Esophagus squamous epithelium (tissue), 5 donors: ENCODE data around the gene TMED8. TPM values are rescaled to one million over a fixed set of nuclear protein-coding genes. Genes with fewer than 3 reads are reported as not detected.
A peak's percentile ranks its signal among the peaks of the same experiment; 100 is the strongest.

ENCODE experiments used
- DNase-seq: peaks from one replicate; lab custom pipeline; 2025; lab: John Stamatoyannopoulos, UW
- H3K27ac ChIP-seq, 4 donors: fragments of 200-600 bp; sonication (generic); one replicate each; pipeline ENCODE4 v1.5.1; 2016 to 2019; ENCODE audit warnings: mild to moderate bottlenecking in 1 of 4
- H3K27me3 ChIP-seq, 4 donors: fragments of 200-600 bp; sonication (generic); 1 replicate in 3 of 4; 2 replicates in 1 of 4; pipeline versions ENCODE4 v1.5.1 to v1.6.0; 2017 to 2021; ENCODE audit warnings: antibody characterized with exemption in 1 of 4
- H3K36me3 ChIP-seq, 3 donors: fragments of 200-600 bp; sonication (generic); one replicate each; pipeline ENCODE4 v1.5.1; 2016 to 2019
- H3K4me1 ChIP-seq, 3 donors: fragments of 200-600 bp; sonication (generic); one replicate each; pipeline ENCODE4 v1.5.1; 2017 to 2019
- H3K4me3 ChIP-seq, 4 donors: fragments of 200-600 bp; sonication (generic); 1 replicate in 3 of 4; 2 replicates in 1 of 4; pipeline ENCODE4 v1.5.1; 2016 to 2019; ENCODE audit warnings: mild to moderate bottlenecking in 2 of 4, moderate library complexity in 1 of 4
- H3K9me3 ChIP-seq, 3 donors: fragments of 200-600 bp; sonication (generic); one replicate each; pipeline ENCODE4 v1.5.1; 2016 to 2019
- CTCF ChIP-seq, 6 experiments: fragments of 450-650 bp in 4 of 6; fragments of 200-600 bp in 2 of 6; sonication (generic) in 2 of 6; IDR thresholded peaks; one replicate each; pipeline ENCODE4 v1.5.1; 2016 to 2019; ENCODE audit warnings: antibody characterized with exemption in 6 of 6, mild to moderate bottlenecking in 4 of 6, moderate library complexity in 4 of 6
- POLR2A ChIP-seq, 4 donors: fragments of 450-650 bp; IDR thresholded peaks; one replicate each; pipeline ENCODE4 v1.6.1; 2017; ENCODE audit warnings: antibody characterized with exemption in 4 of 4, mild to moderate bottlenecking in 4 of 4, moderate library complexity in 3 of 4
- WGBS, 2 donors: methylation state at CpG; one replicate each; pipeline ENCODE4 v1.1.5; 2018; 5-methylcytosine and 5-hydroxymethylcytosine counted together
- intact Hi-C: fragments of 100-400 bp; cut with DNase I; formaldehyde crosslinking; loops from one replicate; pipeline ENCODE4 v1.15.0; 2022
- total RNA-seq, 4 donors: library from RNA; depleted of rRNA; stranded (reverse); fragments of >200 nt; gene quantifications; one replicate each; pipeline ENCODE4 v1.1.0, GENCODE V29; 2016
- donor health status: DM: yes; HTN: yes; CAD: no.

The TMED8 gene
- total RNA-seq, 4 donors from 2014 or later, result 4.4 to 9.3 (median 8.0) TPM

DNA sequence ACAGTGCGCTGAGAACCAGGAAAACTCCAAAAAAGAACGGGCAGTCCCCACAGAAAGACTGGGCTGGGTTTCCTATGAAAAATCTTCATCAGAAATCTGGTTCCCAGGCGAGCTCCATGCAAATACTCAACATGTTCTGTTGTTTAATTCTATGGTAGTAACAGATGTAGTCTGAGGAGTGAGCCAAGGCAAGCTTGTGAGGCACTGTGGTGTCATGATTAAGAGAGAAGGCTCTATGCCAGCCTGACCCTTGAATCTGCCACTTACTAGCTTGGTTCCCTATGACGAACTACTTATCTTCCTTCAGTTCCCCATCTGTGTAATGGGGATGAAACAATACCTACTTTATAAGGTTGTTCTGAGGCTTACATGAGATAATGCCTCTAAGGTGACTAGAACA, 66.9 kb downstream of the TMED8 start:
- H3K27ac ChIP-seq, result no peak overlapping the region
- DNase-seq, result no peak
- 67 to 77% methylated on average over 3 to 4 of the region's 4 CpGs for WGBS, 2 donors
- H3K9me3 ChIP-seq, result no peaks in the 10 kb centered on the region
- H3K36me3 ChIP-seq, result peaks cover 0 to 10% (median 0%) of the 10 kb centered on the region in 3 donors
- no peaks in the 10 kb centered on the region for H3K27me3 ChIP-seq
- no peak overlapping the region for H3K4me3 ChIP-seq
- intact Hi-C loops, result loop anchor here (10.0 kb wide), 1 partner anchor 435 kb away; no protein-coding TSS in a partner anchor
- TF ChIP-seq POLR2A (IDR thresholded peaks at IDR 0.05) (no peak), CTCF (IDR thresholded peaks at IDR 0.05) (no peak)
- H3K4me1 ChIP-seq, result peaks cover 7 to 44% (median 17%) of the 10 kb centered on the region in 3 donors

DNA sequence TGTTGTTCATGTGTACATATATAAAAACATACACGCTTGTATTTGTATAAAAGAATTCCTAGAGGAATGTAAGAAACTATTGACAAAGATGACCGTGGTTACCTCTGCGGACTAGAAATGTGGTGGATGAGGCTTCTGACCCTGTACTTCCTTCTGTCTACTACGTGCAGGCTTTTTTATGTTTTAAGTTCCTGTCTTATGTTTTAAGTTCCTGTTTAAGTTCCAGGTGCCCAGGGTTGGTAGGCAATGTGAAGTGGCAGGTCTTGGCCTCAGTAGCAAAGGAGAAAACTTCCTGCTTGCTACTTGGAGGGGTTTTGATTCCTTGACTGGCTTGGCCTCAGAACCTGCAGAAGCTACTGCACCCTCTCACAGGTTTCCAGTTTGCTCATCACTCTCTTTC, 67.8 kb downstream of the TMED8 start:
- intact Hi-C loops, result no loop called here
- Histone ChIP-seq H3K36me3 (peaks cover 0 to 17% (median 0%) of the 10 kb centered on the region in 3 donors), H3K9me3 (no peaks in the 10 kb centered on the region), H3K27me3 (no peaks in the 10 kb centered on the region), H3K27ac (no peak overlapping the region), H3K4me1 (peaks cover 2 to 36% (median 17%) of the 10 kb centered on the region in 3 donors), H3K4me3 (no peak overlapping the region)
- no peak for TF ChIP-seq CTCF (IDR thresholded peaks at IDR 0.05)
- TF ChIP-seq POLR2A (IDR thresholded peaks at IDR 0.05), result no peak
- no peak for DNase-seq
- WGBS, 2 donors, result 73 to 87% methylated on average over 4 of the region's 4 CpGs

DNA sequence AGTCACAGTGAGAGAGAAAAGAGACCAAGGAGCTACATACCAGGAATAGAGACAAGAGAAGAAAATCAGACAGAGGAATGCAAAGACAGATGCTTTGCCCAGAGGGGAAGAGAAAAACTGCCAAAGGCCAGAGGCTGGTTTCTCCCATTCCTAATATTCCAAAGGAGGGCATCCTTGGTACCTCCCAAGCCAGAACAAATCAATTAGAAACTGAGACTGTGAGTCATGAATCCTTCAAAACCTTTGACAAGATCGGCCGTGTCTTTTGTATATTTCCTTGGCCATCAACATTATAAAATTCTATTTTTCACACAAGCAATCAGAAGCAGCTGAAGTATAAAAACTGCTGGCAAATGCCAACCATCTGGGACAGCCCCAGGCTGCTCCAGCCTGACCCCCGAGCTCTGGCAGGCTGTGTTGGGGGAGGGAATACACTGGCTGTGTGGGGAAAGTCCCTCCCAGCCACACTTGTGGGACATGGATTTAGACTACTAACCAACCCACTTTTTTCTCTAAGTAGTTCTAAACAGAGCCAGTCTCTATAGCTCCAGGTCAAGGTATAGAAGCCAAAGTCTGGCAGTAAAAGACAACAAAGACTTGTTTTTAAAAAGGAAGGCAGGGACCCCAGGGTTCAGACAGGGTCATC, 69.9 kb downstream of the TMED8 start:
- H3K27ac ChIP-seq, result peak overlapping the region in 3 of 4 donors; percentile 5 to 31 (median 27)
- H3K36me3 ChIP-seq, result peaks cover 0 to 31% (median 7%) of the 10 kb centered on the region in 3 donors
- no peak overlapping the region for H3K4me3 ChIP-seq
- WGBS, 2 donors, result 11 to 21% methylated on average over 3 of the region's 3 CpGs
- H3K4me1 ChIP-seq, result peaks cover 0 to 32% (median 14%) of the 10 kb centered on the region in 3 donors
- no peak for DNase-seq
- H3K9me3 ChIP-seq, result no peaks in the 10 kb centered on the region
- intact Hi-C loops, result no loop called here
- no peaks in the 10 kb centered on the region for H3K27me3 ChIP-seq
- no peak for TF ChIP-seq CTCF (IDR thresholded peaks at IDR 0.05)
- TF ChIP-seq POLR2A (IDR thresholded peaks at IDR 0.05), result no peak

GRCh38 chr14:77306416-77306815, 70.5 kb downstream of the TMED8 start:
- 57 to 74% methylated on average over 3 of the region's 3 CpGs for WGBS, 2 donors
- H3K4me3 ChIP-seq, result no peak overlapping the region
- H3K36me3 ChIP-seq, result peaks cover 0 to 31% (median 7%) of the 10 kb centered on the region in 3 donors
- H3K4me1 ChIP-seq, result peaks cover 0 to 33% (median 14%) of the 10 kb centered on the region in 3 donors
- no peaks in the 10 kb centered on the region for H3K27me3 ChIP-seq
- no peak for DNase-seq
- TF ChIP-seq CTCF (IDR thresholded peaks at IDR 0.05) (no peak), POLR2A (IDR thresholded peaks at IDR 0.05) (no peak)
- H3K27ac ChIP-seq, result peak overlapping the region in 1 of 4 donors; percentile 27
- no peaks in the 10 kb centered on the region for H3K9me3 ChIP-seq
- intact Hi-C loops, result no loop called here

- H3K36me3 ChIP-seq, result peaks cover 0 to 31% (median 7%) of the 10 kb centered on the region in 3 donors
- H3K27me3 ChIP-seq, result no peaks in the 10 kb centered on the region
- no peak for TF ChIP-seq POLR2A (IDR thresholded peaks at IDR 0.05)
- no peak for TF ChIP-seq CTCF (IDR thresholded peaks at IDR 0.05)
- DNase-seq, result no peak
- no peak overlapping the region for H3K4me3 ChIP-seq
- H3K4me1 ChIP-seq, result peaks cover 0 to 37% (median 14%) of the 10 kb centered on the region in 3 donors
- no peak overlapping the region for H3K27ac ChIP-seq
- intact Hi-C loops, result no loop called here
- WGBS, 2 donors, result 82 to 87% methylated on average over 3 of the region's 4 CpGs
- H3K9me3 ChIP-seq, result no peaks in the 10 kb centered on the region
Measured at GRCh38 chr14:77305696-77306095, 71.2 kb downstream of the TMED8 start.
